Panc1 (cell line): ENCODE data around the gene IDNK. TPM values are rescaled to one million over a fixed set of nuclear protein-coding genes. Genes with fewer than 3 reads are reported as not detected.

ENCODE experiments used
- ATAC-seq: fragments of 200-7000 bp; cut with Tn5 transposase; 2 replicates; pipeline ENCODE4 v1.9.1; 2020; ENCODE audit warnings: mild to moderate bottlenecking, moderate library complexity
- BruUV-seq: library from RNA; stranded (reverse); fragments of 400-500 nt; replicated peaks from 2 replicates; lab custom pipeline; 2021; lab: Mats Ljungman, UMichigan
- CTCF ChIA-PET: fragments of 300-600 bp; sonication (Branson Sonifier 250); formaldehyde crosslinking; loops from one replicate; lab custom pipeline; 2022; ENCODE audit warnings: antibody characterized with exemption; lab: Charles Lee
- POLR2A ChIA-PET: fragments of 300-600 bp; sonication (Branson Sonifier 250); formaldehyde crosslinking; loops from one replicate; lab custom pipeline; 2022; ENCODE audit warnings: antibody characterized with exemption; lab: Charles Lee
- DNase-seq: peaks from one replicate; pipeline ENCODE4 v3.0.0-alpha.2; 2010; ENCODE audit warnings: low read depth, low spot score
- H3K27ac ChIP-seq: 2 replicates; pipeline ENCODE4 v1.5.1; 2011; ENCODE audit warnings: mild to moderate bottlenecking, low read length, inconsistent platforms
- H3K27me3 ChIP-seq: fragments of 200-500 bp; sonication (Bioruptor generic); 2 replicates; pipeline ENCODE4 v1.6.0; 2014; ENCODE audit warnings: low read length, inconsistent platforms; ENCODE audit not compliant: control insufficient read depth, insufficient read depth
- H3K36me3 ChIP-seq: fragments of 200-500 bp; sonication (Bioruptor generic); 2 replicates; pipeline ENCODE4 v1.5.1; 2014; ENCODE audit warnings: inconsistent platforms, mild to moderate bottlenecking, low read length, moderate library complexity; ENCODE audit not compliant: control insufficient read depth, insufficient read depth
- H3K4me1 ChIP-seq: 2 replicates; pipeline ENCODE4 v1.5.1; 2011; ENCODE audit warnings: inconsistent platforms, mild to moderate bottlenecking, low read length, moderate library complexity; ENCODE audit not compliant: control insufficient read depth, insufficient read depth
- H3K4me3 ChIP-seq, 2 experiments: 2 replicates each; pipeline ENCODE4 v1.5.1; 2011 to 2012; ENCODE audit warnings: low read depth in 2 of 2, low read length in 2 of 2, mild to moderate bottlenecking in 2 of 2, inconsistent platforms in 1 of 2, moderate library complexity in 1 of 2
- H3K9me3 ChIP-seq: fragments of 200-500 bp; sonication (Bioruptor generic); 2 replicates; pipeline ENCODE4 v1.5.1; 2014; ENCODE audit warnings: low read depth, mild to moderate bottlenecking, inconsistent platforms, low read length, moderate library complexity; ENCODE audit not compliant: control insufficient read depth, insufficient read depth
- CTCF ChIP-seq: fragments of 450-650 bp; IDR thresholded peaks from 2 replicates; pipeline ENCODE4 v1.5.1; 2017; ENCODE audit warnings: mild to moderate bottlenecking
- POLR2AphosphoS5 ChIP-seq: IDR thresholded peaks from 2 replicates; pipeline ENCODE4 v1.6.1; 2012; ENCODE audit warnings: mild to moderate bottlenecking, low read depth, low read length, moderate library complexity
- REST ChIP-seq, 2 experiments: IDR thresholded peaks; 2 replicates each; pipeline ENCODE4 v1.6.1; 2011 to 2012; ENCODE audit warnings: low read depth in 2 of 2, control low read depth in 1 of 2, low read length in 1 of 2, mild to moderate bottlenecking in 1 of 2, moderate library complexity in 1 of 2; ENCODE audit not compliant: insufficient read depth in 1 of 2
- SIN3A ChIP-seq: IDR thresholded peaks from 2 replicates; pipeline ENCODE4 v1.6.1; 2012; ENCODE audit warnings: low read depth, mild to moderate bottlenecking, low read length, moderate library complexity, borderline replicate concordance; ENCODE audit not compliant: insufficient read depth
- TCF7L2 ChIP-seq: IDR thresholded peaks from 2 replicates; pipeline ENCODE4 v1.6.1; 2011; ENCODE audit warnings: mild to moderate bottlenecking, low read depth, low read length, inconsistent platforms
- in situ Hi-C: cut with HindIII; loops from 2 replicates; pipeline ENCODE4 v1.10.0; 2016; ENCODE audit warnings: low sequenced_read_pairs, low pct_unique_long_range_greater_than_20kb
- intact Hi-C: fragments of 100-400 bp; cut with micrococcal nuclease; formaldehyde crosslinking; loops from one replicate; pipeline ENCODE4 v1.10.0; 2022; ENCODE audit not compliant: unreplicated experiment
- total RNA-seq: library from RNA; stranded (reverse); gene quantifications from one replicate; pipeline ENCODE4 v1.2.1, GENCODE V29; 2021; ENCODE audit not compliant: unreplicated experiment

The IDNK gene
- total RNA-seq, 1 experiment from 2014 or later = 1.9 TPM

DNA sequence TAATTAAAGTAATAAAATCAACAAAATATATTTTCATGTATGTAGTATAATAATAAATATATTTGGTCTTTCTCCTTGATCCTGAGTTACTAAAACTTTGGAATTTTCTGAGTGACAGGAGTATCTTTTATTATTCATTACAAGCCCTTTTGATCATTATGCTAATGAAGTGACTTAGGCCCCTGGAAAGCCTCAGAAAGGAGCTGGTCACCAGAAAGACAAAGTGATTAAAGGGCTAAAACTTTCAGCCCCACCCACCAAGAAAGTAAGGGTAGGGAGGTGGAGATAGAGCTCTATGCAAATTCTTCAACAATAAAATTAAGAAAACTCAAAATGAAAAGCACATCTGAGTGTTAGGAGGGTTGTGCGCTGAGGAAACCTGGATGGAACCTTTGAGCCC is 57.3 kb downstream of the IDNK start:
- DNase-seq (no peak), ATAC-seq (no peak)
- Histone ChIP-seq H3K27me3 (no peaks in the 10 kb centered on the region), H3K9me3 (no peaks in the 10 kb centered on the region), H3K36me3 (peaks cover 11% of the 10 kb centered on the region), H3K4me3 (no peak overlapping the region), H3K27ac (no peak overlapping the region), H3K4me1 (no peaks in the 10 kb centered on the region)
- BruUV-seq = no TSS peak
- no peak for TF ChIP-seq POLR2AphosphoS5
- no peak for TF ChIP-seq TCF7L2
- no peak for TF ChIP-seq SIN3A
- no peak for TF ChIP-seq CTCF
- TF ChIP-seq REST (IDR thresholded peaks at IDR 0.05; ENCODE audit: insufficient read depth in 1 of 2, low read depth in 2 of 2, low read length in 1 of 2) = no peak
- intact Hi-C loops (no loop called here), in situ Hi-C loops (no loop called here)
- POLR2A ChIA-PET = no interaction called here
- CTCF ChIA-PET = interaction anchor here (0.6 kb wide), 1 partner anchor 43 kb away, joined by 4 read pairs; no protein-coding TSS in a partner anchor

DNA sequence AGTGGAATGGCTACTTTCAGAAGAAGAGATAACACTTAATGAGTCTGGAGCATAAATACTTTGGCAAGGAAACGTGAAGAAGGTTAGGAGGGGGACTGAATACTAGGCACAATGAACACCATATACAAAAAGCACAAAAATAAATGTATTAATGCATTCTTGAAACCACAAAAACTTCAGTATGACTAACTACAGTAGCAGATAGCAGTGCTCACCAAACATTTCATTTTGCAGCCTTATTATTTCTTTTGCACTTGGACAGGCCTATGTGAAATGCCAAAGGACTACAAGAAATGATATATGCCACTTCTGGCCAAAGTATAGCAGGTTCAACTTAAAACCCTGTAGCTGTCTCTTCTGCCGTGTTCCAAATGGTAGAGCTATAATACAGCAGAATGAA is 58.5 kb downstream of the IDNK start:
- CTCF ChIA-PET = no interaction called here
- Histone ChIP-seq H3K9me3 (no peaks in the 10 kb centered on the region), H3K27me3 (no peaks in the 10 kb centered on the region), H3K36me3 (peaks cover 8% of the 10 kb centered on the region), H3K4me3 (no peak overlapping the region), H3K4me1 (no peaks in the 10 kb centered on the region; the same call in 1 of the 2 replicates), H3K27ac (no peak overlapping the region)
- TF ChIP-seq POLR2AphosphoS5 (no peak), REST (IDR thresholded peaks at IDR 0.05; ENCODE audit: insufficient read depth in 1 of 2, low read depth in 2 of 2, low read length in 1 of 2) (no peak), SIN3A (no peak), CTCF (no peak)
- intact Hi-C loops = no loop called here
- no TSS peak for BruUV-seq
- DNase-seq (no peak), ATAC-seq (no peak)
- in situ Hi-C loops = no loop called here
- POLR2A ChIA-PET = no interaction called here
